Neural progenitor cell (in vitro differentiated cells): Measurements from ENCODE around the gene CBFA2T3. TPM values are rescaled to one million over a fixed set of nuclear protein-coding genes. Genes with fewer than 3 reads are reported as not detected.
A peak's percentile ranks its signal among the peaks of the same experiment; 100 is the strongest.

ENCODE experiments used
- DNase-seq: peaks from one replicate; pipeline ENCODE4 v3.0.0-alpha.2; 2016; ENCODE audit warnings: low spot score
- H2AFZ ChIP-seq: fragments of 200-600 bp; sonication (generic); replicated peaks from 2 replicates; pipeline ENCODE4 v1.6.1; 2016; ENCODE audit warnings: antibody characterized with exemption
- H3F3A ChIP-seq: fragments of 200-600 bp; sonication (generic); 2 replicates; pipeline ENCODE4 v1.6.1; 2016; ENCODE audit warnings: antibody characterized with exemption, low read depth
- H3K27ac ChIP-seq: fragments of 200-600 bp; sonication (generic); 2 replicates; pipeline ENCODE4 v1.5.1; 2016; ENCODE audit warnings: mild to moderate bottlenecking
- H3K27me3 ChIP-seq: fragments of 200-600 bp; sonication (generic); 2 replicates; pipeline ENCODE4 v1.6.1; 2016; ENCODE audit warnings: mild to moderate bottlenecking, moderate library complexity
- H3K36me3 ChIP-seq: fragments of 200-600 bp; sonication (generic); 2 replicates; pipeline ENCODE4 v1.5.1; 2016
- H3K4me1 ChIP-seq: fragments of 200-600 bp; sonication (generic); 2 replicates; pipeline ENCODE4 v1.6.1; 2016; ENCODE audit warnings: mixed run types
- H3K4me2 ChIP-seq: fragments of 200-600 bp; sonication (generic); 2 replicates; pipeline ENCODE4 v1.6.1; 2016
- H3K4me3 ChIP-seq: fragments of 200-600 bp; sonication (generic); 2 replicates; pipeline ENCODE4 v1.5.1; 2016
- H3K79me2 ChIP-seq: fragments of 200-600 bp; sonication (generic); 2 replicates; pipeline ENCODE4 v1.6.1; 2016; ENCODE audit warnings: low read depth
- H3K9ac ChIP-seq: fragments of 200-600 bp; sonication (generic); 2 replicates; pipeline ENCODE4 v1.6.1; 2016
- H3K9me3 ChIP-seq: fragments of 200-600 bp; sonication (generic); 2 replicates; pipeline ENCODE4 v1.5.1; 2016; ENCODE audit warnings: low read depth
- H4K20me1 ChIP-seq: fragments of 200-600 bp; sonication (generic); 2 replicates; pipeline ENCODE4 v1.6.1; 2016; ENCODE audit warnings: low read depth
- H3K27ac Mint-ChIP-seq: 3 replicates; pipeline ENCODE4 v1.8.0; 2021; ENCODE audit warnings: mixed read lengths
- H3K27me3 Mint-ChIP-seq: 2 replicates; pipeline ENCODE4 v1.8.0; 2022; ENCODE audit warnings: low read depth, mild to moderate bottlenecking, inconsistent platforms, moderate library complexity, mixed read lengths; ENCODE audit not compliant: insufficient read depth
- H3K36me3 Mint-ChIP-seq: 3 replicates; pipeline ENCODE4 v1.8.0; 2021; ENCODE audit warnings: mixed read lengths
- H3K4me1 Mint-ChIP-seq: 3 replicates; pipeline ENCODE4 v1.8.0; 2021; ENCODE audit warnings: mixed read lengths
- H3K4me3 Mint-ChIP-seq: 3 replicates; pipeline ENCODE4 v1.8.0; 2021; ENCODE audit warnings: mild to moderate bottlenecking, moderate library complexity, mixed read lengths
- H3K9me3 Mint-ChIP-seq: 3 replicates; pipeline ENCODE4 v1.8.0; 2020; ENCODE audit warnings: mixed read lengths
- CTCF ChIP-seq: fragments of 200-600 bp; sonication (generic); IDR thresholded peaks from 2 replicates; pipeline ENCODE4 v1.5.1; 2017; ENCODE audit warnings: antibody characterized with exemption, mild to moderate bottlenecking
- EZH2 ChIP-seq: fragments of 200-600 bp; sonication (generic); IDR thresholded peaks from 2 replicates; pipeline ENCODE4 v1.6.1; 2017; ENCODE audit warnings: antibody characterized with exemption, mild to moderate bottlenecking, moderate library complexity
- EZH2phosphoT487 ChIP-seq: fragments of 200-600 bp; sonication (generic); IDR thresholded peaks from 2 replicates; pipeline ENCODE4 v1.6.1; 2017; ENCODE audit warnings: antibody characterized with exemption
- total RNA-seq: library from RNA; depleted of rRNA; stranded (reverse); fragments of >200 nt; gene quantifications from 2 replicates; pipeline ENCODE4 v1.2.3, GENCODE V29; 2015; ENCODE audit warnings: low replicate concordance

The CBFA2T3 gene
- total RNA-seq, 1 donor from 2014 or later: 0.22 TPM

GRCh38 chr16:88861359-88861758, 115.6 kb downstream of the CBFA2T3 start:
- Histone ChIP-seq H3K9me3 (no peaks in the 10 kb centered on the region), H2AFZ (no peak overlapping the region), H3K27ac (no peak overlapping the region), H3F3A (no peaks in the 10 kb centered on the region), H3K4me3 (no peak overlapping the region), H3K9ac (no peak overlapping the region), H3K79me2 (peaks cover 14% of the 10 kb centered on the region), H3K27me3 (no peaks in the 10 kb centered on the region), H3K4me1 (peaks cover 4% of the 10 kb centered on the region), H3K4me2 (no peak overlapping the region), H4K20me1 (peaks cover 6% of the 10 kb centered on the region), H3K36me3 (no peaks in the 10 kb centered on the region)
- Mint-ChIP-seq H3K27ac (no peak overlapping the region), H3K9me3 (no peaks in the 10 kb centered on the region), H3K4me1 (peaks cover 12% of the 10 kb centered on the region), H3K36me3 (peaks cover 2% of the 10 kb centered on the region), H3K4me3 (no peak overlapping the region), H3K27me3 (no peaks in the 10 kb centered on the region)
- no peak for DNase-seq
- no peak for TF ChIP-seq EZH2

GRCh38 chr16:88859381-88860091, 117.5 kb downstream of the CBFA2T3 start:
- Histone ChIP-seq H3K4me1 (peaks cover 4% of the 10 kb centered on the region), H3K27ac (no peak overlapping the region), H3K36me3 (no peaks in the 10 kb centered on the region), H3K4me3 (no peak overlapping the region), H3K4me2 (no peak overlapping the region), H2AFZ (no peak overlapping the region), H3K9ac (no peak overlapping the region), H3K9me3 (no peaks in the 10 kb centered on the region), H4K20me1 (peaks cover 14% of the 10 kb centered on the region), H3F3A (peaks cover 4% of the 10 kb centered on the region), H3K79me2 (peaks cover 14% of the 10 kb centered on the region), H3K27me3 (no peaks in the 10 kb centered on the region)
- Mint-ChIP-seq H3K4me3 (peak overlapping the region; percentile 64), H3K27me3 (peaks cover 2% of the 10 kb centered on the region), H3K9me3 (no peaks in the 10 kb centered on the region), H3K36me3 (peaks cover 2% of the 10 kb centered on the region), H3K27ac (no peak overlapping the region), H3K4me1 (peaks cover 18% of the 10 kb centered on the region)
- no peak for DNase-seq
- TF ChIP-seq CTCF (no peak), EZH2phosphoT487 (no peak), EZH2 (no peak)

- Mint-ChIP-seq H3K4me3 (peak overlapping the region; percentile 98), H3K4me1 (peaks cover 20% of the 10 kb centered on the region), H3K9me3 (no peaks in the 10 kb centered on the region), H3K27me3 (peaks cover 2% of the 10 kb centered on the region), H3K27ac (peak overlapping the region; percentile 29), H3K36me3 (peaks cover 2% of the 10 kb centered on the region)
- peak overlapping the region; percentile 83 for H3K9ac ChIP-seq
- H3K27ac ChIP-seq: no peak overlapping the region
- peak; percentile 88 for DNase-seq
- H3K4me2 ChIP-seq: peak overlapping the region; percentile 95
- H3K27me3 ChIP-seq: no peaks in the 10 kb centered on the region
- peak overlapping the region; percentile 93 for H3K4me3 ChIP-seq
- no peaks in the 10 kb centered on the region for H3K9me3 ChIP-seq
- H3K79me2 ChIP-seq: peaks cover 14% of the 10 kb centered on the region
- H3K36me3 ChIP-seq: no peaks in the 10 kb centered on the region
- peaks cover 4% of the 10 kb centered on the region for H3K4me1 ChIP-seq
- peak; percentile 62 for TF ChIP-seq CTCF
- no peak for TF ChIP-seq EZH2
- TF ChIP-seq EZH2phosphoT487: no peak
- peaks cover 4% of the 10 kb centered on the region for H3F3A ChIP-seq
- peak overlapping the region; percentile 86 for H2AFZ ChIP-seq
- H4K20me1 ChIP-seq: peaks cover 14% of the 10 kb centered on the region
Observed at GRCh38 chr16:88857728-88858339, 119.2 kb downstream of the CBFA2T3 start.
